ENCODE measurements around the gene HIGD1C. TPM values are rescaled to one million over a fixed set of nuclear protein-coding genes. Genes with fewer than 3 reads are reported as not detected.
A peak's percentile ranks its signal among the peaks of the same experiment; 100 is the strongest.
"Not testable (repeated sequence)": the region's sequence is repeated elsewhere in the genome, so short reads cannot be mapped to it uniquely, and the experiment has no call there.

Gene HIGD1C
- total RNA-seq, 3 donors from 2014 or later, result not detected

GRCh38 chr12:50924439-50925341, 27.7 kb upstream of the HIGD1C start:
- intact Hi-C loops (cut with DNase I; ENCODE audit: low total_unique reads), result no loop called here
- Histone ChIP-seq H3K4me1 (peaks cover 0 to 8% of the 10 kb centered on the region in 2 donors), H3K27me3 (no peaks in the 10 kb centered on the region), H3K36me3 (no peaks in the 10 kb centered on the region), H3K27ac (peak overlapping the region; percentile 89 to 91), H3K4me3 (peak overlapping the region; percentile 82 to 88 (median 87)), H3K9me3 (no peaks in the 10 kb centered on the region)
- TF ChIP-seq POLR2A (IDR thresholded peaks at IDR 0.05) (no peak), POLR2AphosphoS5 (IDR thresholded peaks at IDR 0.05) (peak; percentile 33 to 50 (median 49))
- DNase-seq (ENCODE audit: low spot score in 2 of 2), result peak; percentile 84 to 90

- peak overlapping the region; percentile 71 to 81 for H3K27ac ChIP-seq
- intact Hi-C loops (cut with DNase I; ENCODE audit: low total_unique reads), result no loop called here
- no peaks in the 10 kb centered on the region for H3K27me3 ChIP-seq
- H3K36me3 ChIP-seq, result no peaks in the 10 kb centered on the region
- TF ChIP-seq POLR2AphosphoS5 (IDR thresholded peaks at IDR 0.05) (no peak), CTCF (IDR thresholded peaks at IDR 0.05) (no peak), POLR2A (IDR thresholded peaks at IDR 0.05) (no peak)
- H3K4me1 ChIP-seq, result peaks cover 0 to 8% of the 10 kb centered on the region in 2 donors
- peak overlapping the region; percentile 82 to 88 (median 87) for H3K4me3 ChIP-seq
- H3K9me3 ChIP-seq, result no peaks in the 10 kb centered on the region
- DNase-seq (ENCODE audit: low spot score in 2 of 2), result no peak
Measured at GRCh38 chr12:50925342-50925651, 27.0 kb upstream of the HIGD1C start.

- no peaks in the 10 kb centered on the region for H3K27me3 ChIP-seq
- TF ChIP-seq CTCF (IDR thresholded peaks at IDR 0.05), result no peak
- TF ChIP-seq POLR2AphosphoS5 (IDR thresholded peaks at IDR 0.05), result no peak
- TF ChIP-seq POLR2A (IDR thresholded peaks at IDR 0.05), result no peak
- H3K4me3 ChIP-seq, result peak overlapping the region; percentile 82 to 88 (median 87)
- H3K27ac ChIP-seq, result peak overlapping the region; percentile 64 to 71
- no peak for DNase-seq (ENCODE audit: low spot score in 2 of 2)
- peaks cover 0 to 8% of the 10 kb centered on the region in 2 donors for H3K4me1 ChIP-seq
- intact Hi-C loops (cut with DNase I; ENCODE audit: low total_unique reads), result no loop called here
- H3K36me3 ChIP-seq, result no peaks in the 10 kb centered on the region
- no peaks in the 10 kb centered on the region for H3K9me3 ChIP-seq
Measured at GRCh38 chr12:50925920-50926319, 26.4 kb upstream of the HIGD1C start.

GRCh38 chr12:50926415-50926814, 25.9 kb upstream of the HIGD1C start:
- peak overlapping the region; percentile 82 to 88 (median 87) for H3K4me3 ChIP-seq
- intact Hi-C loops (cut with DNase I; ENCODE audit: low total_unique reads), result no loop called here
- H3K36me3 ChIP-seq, result no peaks in the 10 kb centered on the region
- H3K27me3 ChIP-seq, result no peaks in the 10 kb centered on the region
- peak overlapping the region; percentile 64 to 71 for H3K27ac ChIP-seq
- no peaks in the 10 kb centered on the region for H3K9me3 ChIP-seq
- no peak for DNase-seq (ENCODE audit: low spot score in 2 of 2)
- peaks cover 0 to 8% of the 10 kb centered on the region in 2 donors for H3K4me1 ChIP-seq
- TF ChIP-seq POLR2AphosphoS5 (IDR thresholded peaks at IDR 0.05), result no peak
- TF ChIP-seq POLR2A (IDR thresholded peaks at IDR 0.05), result no peak
- no peak for TF ChIP-seq CTCF (IDR thresholded peaks at IDR 0.05)

- H3K9me3 ChIP-seq; intact Hi-C loops (cut with DNase I; ENCODE audit: low total_unique reads); H3K4me1 ChIP-seq; H3K36me3 ChIP-seq; DNase-seq (ENCODE audit: low spot score in 2 of 2); H3K27me3 ChIP-seq: not testable (repeated sequence)
- peak overlapping the region; percentile 82 to 88 (median 87) for H3K4me3 ChIP-seq
- H3K27ac ChIP-seq, result peak overlapping the region in 1 of 2 donors; percentile 64
Measured at GRCh38 chr12:50926932-50927331, 25.4 kb upstream of the HIGD1C start.

- peak overlapping the region; percentile 82 to 88 (median 87) for H3K4me3 ChIP-seq
- no peak for DNase-seq (ENCODE audit: low spot score in 2 of 2)
- no peaks in the 10 kb centered on the region for H3K36me3 ChIP-seq
- intact Hi-C loops (cut with DNase I; ENCODE audit: low total_unique reads), result no loop called here
- peak overlapping the region; percentile 35 to 60 for H3K27ac ChIP-seq
- TF ChIP-seq POLR2AphosphoS5 (IDR thresholded peaks at IDR 0.05), result no peak
- TF ChIP-seq POLR2A (IDR thresholded peaks at IDR 0.05), result no peak
- no peaks in the 10 kb centered on the region for H3K27me3 ChIP-seq
- H3K4me1 ChIP-seq, result peaks cover 0 to 3% of the 10 kb centered on the region in 2 donors
- no peaks in the 10 kb centered on the region for H3K9me3 ChIP-seq
Measured at GRCh38 chr12:50927356-50927755, 25.0 kb upstream of the HIGD1C start.

Measured in breast epithelium (tissue), 4 donors.